Glutamatergic neuron (in vitro differentiated cells): ENCODE measurements around the gene SKAP2. TPM values are rescaled to one million over a fixed set of nuclear protein-coding genes. Genes with fewer than 3 reads are reported as not detected.

ENCODE experiments used
- DNase-seq: peaks from one replicate; pipeline ENCODE4 v3.0.0; 2022
- H3K27ac Mint-ChIP-seq: one replicate; pipeline ENCODE4 v1.8.0; 2020; ENCODE audit warnings: mild to moderate bottlenecking, mixed read lengths, inconsistent platforms; ENCODE audit not compliant: unreplicated experiment
- H3K27me3 Mint-ChIP-seq: one replicate; pipeline ENCODE4 v1.8.0; 2020; ENCODE audit warnings: mild to moderate bottlenecking, moderate library complexity, mixed read lengths, inconsistent platforms; ENCODE audit not compliant: unreplicated experiment
- H3K36me3 Mint-ChIP-seq: one replicate; pipeline ENCODE4 v1.8.0; 2020; ENCODE audit warnings: mild to moderate bottlenecking, mixed read lengths, inconsistent platforms; ENCODE audit not compliant: unreplicated experiment
- H3K4me1 Mint-ChIP-seq: one replicate; pipeline ENCODE4 v1.8.0; 2020; ENCODE audit warnings: mild to moderate bottlenecking, low read depth, mixed read lengths, inconsistent platforms; ENCODE audit not compliant: unreplicated experiment
- H3K4me3 Mint-ChIP-seq: one replicate; pipeline ENCODE4 v1.8.0; 2020; ENCODE audit warnings: mild to moderate bottlenecking, mixed read lengths, inconsistent platforms; ENCODE audit not compliant: unreplicated experiment
- H3K9me3 Mint-ChIP-seq: one replicate; pipeline ENCODE4 v1.8.0; 2020; ENCODE audit warnings: mild to moderate bottlenecking, moderate library complexity, mixed read lengths, inconsistent platforms; ENCODE audit not compliant: unreplicated experiment
- total RNA-seq: library from RNA; stranded (reverse); fragmentation: NEBNext Ultra II Directional; extraction: Animal tissue kit (Norgen Biotek cat#: 25700); gene quantifications from one replicate; pipeline ENCODE4 v1.2.1, GENCODE V29; 2021; ENCODE audit not compliant: unreplicated experiment
- TF ChIP-seq, protein P1 (sequence below): fragments of 200-600 bp; sonication (generic); IDR thresholded peaks from one replicate; pipeline ENCODE4 v1.5.0; 2021; ENCODE audit not compliant: partially characterized antibody, unreplicated experiment

Gene SKAP2
- total RNA-seq, 1 donor from 2014 or later, result 12.1 TPM

DNA sequence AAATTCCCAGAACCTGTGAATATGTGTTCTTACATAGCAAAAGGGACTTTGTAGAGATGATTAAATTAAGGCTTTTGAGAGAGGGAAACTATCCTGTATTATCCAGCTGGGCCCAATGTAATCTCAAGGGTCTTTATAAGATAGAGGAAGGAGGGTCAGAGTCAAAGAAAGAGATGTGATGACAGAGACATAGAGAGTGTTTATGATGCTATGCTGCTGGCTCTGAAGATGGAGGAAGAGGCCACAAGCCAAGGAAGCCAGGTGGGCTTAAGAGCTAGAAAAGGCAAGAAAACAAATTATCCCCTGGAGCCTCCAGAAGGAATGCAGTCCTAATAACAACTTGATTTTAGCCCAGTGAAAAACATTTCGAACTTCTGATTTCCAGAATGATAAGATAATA is 15.3 kb upstream of the SKAP2 start:
- H3K27ac Mint-ChIP-seq, result no peak overlapping the region

DNA sequence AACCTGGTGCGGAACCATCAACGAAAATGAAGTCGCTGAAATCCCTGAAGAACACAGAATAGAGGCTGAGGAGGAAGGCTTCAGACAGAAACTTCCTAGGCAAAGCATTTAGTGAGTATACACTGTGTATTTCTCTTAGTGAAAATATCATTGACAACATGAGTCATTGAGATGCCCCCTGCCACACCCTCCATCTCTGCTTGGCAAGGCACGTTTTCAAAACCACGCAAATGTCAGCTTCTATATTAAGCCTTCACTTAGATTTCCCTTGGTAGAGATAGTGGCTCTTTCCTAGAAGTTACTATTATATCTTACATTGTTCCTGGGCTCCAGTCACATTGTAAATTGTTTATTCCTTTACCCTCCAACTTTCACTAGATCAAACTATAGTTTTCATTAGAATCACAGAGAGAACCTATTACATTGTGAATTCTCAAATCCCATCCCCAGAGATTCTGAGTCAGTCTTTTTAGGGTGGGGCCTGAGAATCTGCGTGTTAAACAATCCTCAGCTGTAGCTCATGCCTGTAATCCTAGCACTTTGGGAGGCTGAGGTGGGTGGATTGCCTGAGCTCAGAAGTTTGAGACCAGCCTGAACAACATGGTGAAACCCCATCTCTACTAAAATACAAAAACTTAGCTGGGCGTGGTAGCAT is 4.6 kb upstream of the SKAP2 start:
- no peak overlapping the region for H3K27ac Mint-ChIP-seq
- H3K4me1 Mint-ChIP-seq, result peaks cover 1% of the 10 kb centered on the region
- H3K36me3 Mint-ChIP-seq, result no peaks in the 10 kb centered on the region
- H3K4me3 Mint-ChIP-seq, result no peak overlapping the region
- peaks cover 4% of the 10 kb centered on the region for H3K27me3 Mint-ChIP-seq
- DNase-seq, result no peak
- H3K9me3 Mint-ChIP-seq, result peaks cover 8% of the 10 kb centered on the region
- TF ChIP-seq, protein P1, sequence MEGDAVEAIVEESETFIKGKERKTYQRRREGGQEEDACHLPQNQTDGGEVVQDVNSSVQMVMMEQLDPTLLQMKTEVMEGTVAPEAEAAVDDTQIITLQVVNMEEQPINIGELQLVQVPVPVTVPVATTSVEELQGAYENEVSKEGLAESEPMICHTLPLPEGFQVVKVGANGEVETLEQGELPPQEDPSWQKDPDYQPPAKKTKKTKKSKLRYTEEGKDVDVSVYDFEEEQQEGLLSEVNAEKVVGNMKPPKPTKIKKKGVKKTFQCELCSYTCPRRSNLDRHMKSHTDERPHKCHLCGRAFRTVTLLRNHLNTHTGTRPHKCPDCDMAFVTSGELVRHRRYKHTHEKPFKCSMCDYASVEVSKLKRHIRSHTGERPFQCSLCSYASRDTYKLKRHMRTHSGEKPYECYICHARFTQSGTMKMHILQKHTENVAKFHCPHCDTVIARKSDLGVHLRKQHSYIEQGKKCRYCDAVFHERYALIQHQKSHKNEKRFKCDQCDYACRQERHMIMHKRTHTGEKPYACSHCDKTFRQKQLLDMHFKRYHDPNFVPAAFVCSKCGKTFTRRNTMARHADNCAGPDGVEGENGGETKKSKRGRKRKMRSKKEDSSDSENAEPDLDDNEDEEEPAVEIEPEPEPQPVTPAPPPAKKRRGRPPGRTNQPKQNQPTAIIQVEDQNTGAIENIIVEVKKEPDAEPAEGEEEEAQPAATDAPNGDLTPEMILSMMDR, result no peak

More for the DNA sequence above, 15.3 kb upstream of the SKAP2 start:
- no peak for DNase-seq
- Mint-ChIP-seq H3K27me3 (no peaks in the 10 kb centered on the region), H3K4me3 (no peak overlapping the region), H3K36me3 (no peaks in the 10 kb centered on the region), H3K4me1 (no peaks in the 10 kb centered on the region), H3K9me3 (no peaks in the 10 kb centered on the region)
- TF ChIP-seq, protein P1, result no peak

DNA sequence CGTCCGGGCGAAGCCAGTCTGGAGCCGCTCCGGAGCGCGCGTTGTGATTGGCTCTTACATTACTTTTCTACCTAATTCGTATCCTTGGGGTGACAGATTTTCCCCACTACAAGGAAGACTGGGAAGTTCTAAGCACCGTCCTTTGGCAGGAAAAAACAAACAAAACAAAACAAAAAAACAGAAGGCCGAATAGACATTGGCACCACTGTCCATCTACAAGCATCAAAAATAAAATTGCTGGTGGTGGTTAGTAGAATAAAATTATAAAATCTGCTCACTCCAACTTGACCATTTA is 651 bp upstream of the SKAP2 start:
- H3K27ac Mint-ChIP-seq, result peak overlapping the region; percentile 90
- H3K4me1 Mint-ChIP-seq, result peaks cover 4% of the 10 kb centered on the region
- peak overlapping the region; percentile 97 for H3K4me3 Mint-ChIP-seq
- peaks cover 7% of the 10 kb centered on the region for H3K27me3 Mint-ChIP-seq
- TF ChIP-seq, protein P1, result no peak
- DNase-seq, result peak; percentile 58
- no peaks in the 10 kb centered on the region for H3K36me3 Mint-ChIP-seq
- H3K9me3 Mint-ChIP-seq, result peaks cover 11% of the 10 kb centered on the region

DNA sequence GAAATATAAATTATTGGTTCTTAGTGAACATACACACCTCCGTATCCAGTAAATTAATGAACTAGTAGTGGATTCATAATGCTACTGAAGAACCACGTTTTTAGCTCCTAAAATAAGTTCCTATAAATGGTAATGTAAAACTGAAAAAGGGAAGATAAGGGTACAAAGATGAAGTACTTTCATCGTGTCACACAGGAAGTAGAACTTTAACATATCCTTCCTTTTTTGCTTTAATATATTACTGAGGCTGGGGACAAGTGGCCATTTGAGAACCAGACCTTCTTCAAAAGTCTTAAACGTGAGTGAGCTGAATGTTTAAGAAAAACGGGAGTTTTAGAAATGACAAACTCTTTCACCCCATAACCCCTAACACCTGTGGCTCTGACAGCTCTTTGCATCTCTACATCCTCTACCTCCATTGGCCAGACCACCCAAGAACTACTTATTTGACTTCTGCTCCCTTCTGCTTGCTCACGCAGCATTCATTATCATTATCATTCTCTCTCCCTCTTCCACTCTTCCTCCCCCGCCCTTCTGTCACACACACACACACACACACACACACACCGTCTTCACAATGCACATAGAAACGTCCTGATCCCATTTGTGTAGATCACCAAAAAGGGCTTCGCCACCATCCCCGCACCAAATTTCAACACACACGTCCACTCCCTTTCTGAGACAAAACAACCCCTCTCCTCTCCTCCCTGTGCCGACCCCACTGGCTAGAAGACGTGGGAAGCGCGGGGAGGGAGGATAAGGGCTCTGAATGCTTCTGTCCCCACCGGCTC is 677 bp downstream of the SKAP2 start:
- peak overlapping the region; percentile 90 for H3K27ac Mint-ChIP-seq
- H3K9me3 Mint-ChIP-seq, result peaks cover 11% of the 10 kb centered on the region
- TF ChIP-seq, protein P1, result no peak
- H3K36me3 Mint-ChIP-seq, result no peaks in the 10 kb centered on the region
- H3K4me3 Mint-ChIP-seq, result peak overlapping the region; percentile 97
- H3K27me3 Mint-ChIP-seq, result peaks cover 13% of the 10 kb centered on the region
- DNase-seq, result no peak
- H3K4me1 Mint-ChIP-seq, result peaks cover 6% of the 10 kb centered on the region

DNA sequence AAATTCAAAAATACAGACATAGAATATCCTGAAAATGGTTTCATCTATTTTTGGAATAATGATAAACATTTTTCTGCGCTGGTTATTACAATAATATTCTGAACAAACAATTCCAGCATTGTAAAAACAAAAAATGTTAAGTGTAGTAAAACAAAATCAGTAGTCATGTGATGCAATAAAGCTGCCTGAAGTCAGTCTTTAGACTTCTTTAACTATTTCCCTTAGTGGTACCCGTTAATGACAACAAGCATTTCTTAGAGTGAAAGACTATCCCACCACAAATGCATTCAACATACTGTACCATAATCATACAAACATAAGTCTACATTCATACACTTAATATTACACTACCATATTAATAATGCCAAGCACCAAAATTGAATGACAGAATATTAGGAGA is 1.6 kb downstream of the SKAP2 start:
- H3K36me3 Mint-ChIP-seq, result no peaks in the 10 kb centered on the region
- no peak for DNase-seq
- no peak overlapping the region for H3K27ac Mint-ChIP-seq
- peaks cover 6% of the 10 kb centered on the region for H3K4me1 Mint-ChIP-seq
- no peak overlapping the region for H3K4me3 Mint-ChIP-seq
- H3K27me3 Mint-ChIP-seq, result peaks cover 13% of the 10 kb centered on the region
- TF ChIP-seq, protein P1, result no peak
- peaks cover 11% of the 10 kb centered on the region for H3K9me3 Mint-ChIP-seq
